ENCODE data around the gene COMTD1. TPM values are rescaled to one million over a fixed set of nuclear protein-coding genes. Genes with fewer than 3 reads are reported as not detected.
"Not testable (repeated sequence)": the region's sequence is repeated elsewhere in the genome, so short reads cannot be mapped to it uniquely, and the experiment has no call there.

Gene COMTD1
- total and polyA plus RNA-seq, 2 of the 4 experiments (the other 2 are of a cell fraction), result 1.6 to 6.4 TPM

GRCh38 chr10:75206638-75207037, 29.1 kb downstream of the COMTD1 start:
- H3K56ac ChIP-seq (ENCODE audit: extremely low read depth, insufficient read depth, low read length); CTCF ChIA-PET; BruUV-seq (replicated peaks); H3K9me3 ChIP-seq (ENCODE audit: control insufficient read depth, insufficient read depth, low read length); H3K4me2 ChIP-seq (ENCODE audit: low read depth, low read length); H3K18ac ChIP-seq (ENCODE audit: low read depth, low read length); DNase-seq; dilution Hi-C loops (cut with HindIII; ENCODE audit: low sequenced_read_pairs, unreplicated experiment); H4K91ac ChIP-seq (ENCODE audit: insufficient read depth, low read depth, low read length); H2BK15ac ChIP-seq (ENCODE audit: low read depth, low read length); ATAC-seq (ENCODE audit: low read depth); H3K23ac ChIP-seq (ENCODE audit: low read depth, low read length); H4K5ac ChIP-seq (ENCODE audit: low read depth, low read length); H3K4ac ChIP-seq (ENCODE audit: low read depth, low read length); H4K20me1 ChIP-seq (ENCODE audit: insufficient read depth, low read length); H2BK5ac ChIP-seq (ENCODE audit: low read depth, low read length, poor library complexity, severe bottlenecking); H4K8ac ChIP-seq (ENCODE audit: low read depth in 2 of 2, low read length in 2 of 2); in situ Hi-C loops (cut with MboI; ENCODE audit: low sequenced_read_pairs); H2AK5ac ChIP-seq (ENCODE audit: low read depth, low read length); intact Hi-C loops (cut with micrococcal nuclease); H3K14ac ChIP-seq (replicated peaks; ENCODE audit: low read depth, low read length); H3K4me3 ChIP-seq (ENCODE audit: insufficient read depth, low read depth, low read length); H2AFZ ChIP-seq (replicated peaks; ENCODE audit: low read length, poor library complexity); H3K36me3 ChIP-seq (ENCODE audit: control insufficient read depth, insufficient read depth, low read length); H3K9ac ChIP-seq (ENCODE audit: low read depth, low read length); H2BK120ac ChIP-seq (ENCODE audit: low read depth, low read length); H2AK9ac ChIP-seq (replicated peaks; ENCODE audit: low read depth, low read length, poor library complexity); H3K27ac ChIP-seq (ENCODE audit: insufficient read depth, low read length); H2BK20ac ChIP-seq (ENCODE audit: low read depth, low read length); H3K27me3 ChIP-seq (ENCODE audit: control insufficient read depth, insufficient read depth, low read length): not testable (repeated sequence)
- H3K79me1 ChIP-seq (ENCODE audit: low read depth in 1 of 2, low read length in 2 of 2), result peaks cover 0 to 16% of the 10 kb centered on the region in 2 experiments; a peak in 1 of 4 replicates
- H3K4me1 ChIP-seq (ENCODE audit: control insufficient read depth, insufficient read depth, low read length), result peaks cover 21% of the 10 kb centered on the region
- 74% methylated on average over 4 of the region's 14 CpGs; no CpG with 5 or more reads in 1 of the 2 experiments for WGBS, 2 experiments (ENCODE audit: extremely low coverage in 2 of 2, insufficient read length in 1 of 2)
- H3K9me1 ChIP-seq (ENCODE audit: insufficient read depth, low read length), result peaks cover 22% of the 10 kb centered on the region
- POLR2A ChIA-PET (ENCODE audit: unreplicated experiment), result interaction anchor here (0.6 kb wide), 1 partner anchor 23 kb away, joined by 3 read pairs; no protein-coding TSS in a partner anchor

Data from IMR-90 (cell line).